Endothelial cell of hepatic sinusoid (primary cell): ENCODE measurements around the gene DYNC1H1.
"Not testable (repeated sequence)": the region's sequence is repeated elsewhere in the genome, so short reads cannot be mapped to it uniquely, and the experiment has no call there.

ENCODE experiments used
- in situ Hi-C: cut with HindIII; loops from 2 replicates; pipeline ENCODE4 v1.10.0; 2017; ENCODE audit warnings: low sequenced_read_pairs

The DYNC1H1 gene

DNA sequence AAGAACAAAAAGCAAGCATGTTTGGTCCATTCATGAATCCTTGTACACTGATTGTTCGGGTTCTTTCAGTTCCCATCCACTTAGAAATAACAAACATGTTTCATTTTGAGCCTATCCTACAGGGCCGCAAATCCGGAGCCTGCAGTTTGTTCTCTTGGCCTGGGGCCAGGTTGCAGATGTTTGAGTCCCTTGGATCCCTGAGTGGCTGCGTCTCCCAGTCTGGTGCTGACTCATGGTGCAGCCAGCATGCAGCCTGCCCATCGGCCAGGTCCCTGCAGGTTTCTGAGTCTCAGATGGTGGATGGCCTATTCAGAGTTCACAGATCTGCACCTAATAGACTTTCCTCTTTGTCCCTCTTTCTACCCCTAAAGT is 1.9 kb upstream of the DYNC1H1 start:
- in situ Hi-C loops, result loop anchor here (5.0 kb wide), 2 partner anchors 40 to 105 kb away; no protein-coding TSS in a partner anchor

DNA sequence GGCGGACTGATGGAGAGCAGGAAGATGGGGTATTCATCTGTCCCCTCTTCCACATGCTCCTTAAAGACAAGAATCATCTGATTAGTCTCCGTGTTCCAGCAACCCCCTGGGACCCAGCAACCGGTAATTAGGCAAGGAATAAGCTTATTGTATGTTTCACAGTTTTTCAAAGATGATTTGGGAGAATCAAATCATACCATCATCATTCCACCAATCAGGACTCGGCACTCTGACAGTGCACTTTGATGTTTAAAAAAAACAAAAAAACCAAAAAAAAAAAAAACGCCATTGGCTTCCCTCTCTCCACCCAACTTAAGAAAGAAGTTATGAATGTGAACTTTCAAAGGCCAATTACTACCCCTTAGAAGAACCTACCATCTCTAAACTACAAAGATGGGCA is 1.3 kb upstream of the DYNC1H1 start:
- in situ Hi-C loops, result loop anchor here (5.0 kb wide), 2 partner anchors 39 to 106 kb away; no protein-coding TSS in a partner anchor

GRCh38 chr14:101963656-101964296 is 597 bp upstream of the DYNC1H1 start:
- in situ Hi-C loops, result loop anchor here (5.0 kb wide), 2 partner anchors 39 to 106 kb away; no protein-coding TSS in a partner anchor

DNA sequence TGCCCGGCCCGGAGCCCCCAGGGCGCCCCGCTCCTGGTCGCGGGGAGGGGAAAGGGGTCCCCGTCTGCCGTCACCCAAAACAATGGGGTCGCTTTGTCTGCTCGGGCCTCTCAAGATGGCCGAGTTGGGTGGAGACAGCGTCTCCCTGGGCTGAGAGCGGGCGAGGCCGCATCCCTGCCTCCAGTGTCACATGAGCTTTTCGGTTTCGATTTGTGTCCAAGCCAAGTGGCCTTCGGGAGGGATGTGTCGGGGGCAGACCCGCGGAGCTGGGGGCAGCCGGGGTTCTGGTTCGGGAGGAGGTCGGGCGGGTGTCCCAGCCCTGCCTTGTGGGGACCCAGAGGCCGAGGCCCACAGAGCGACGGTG is 790 bp downstream of the DYNC1H1 start:
- in situ Hi-C loops, result no loop called here

GRCh38 chr14:101965770-101966722 is 1.7 kb downstream of the DYNC1H1 start:
- in situ Hi-C loops, result no loop called here

- in situ Hi-C loops, result no loop called here
Measured at GRCh38 chr14:101966742-101967141, 2.4 kb downstream of the DYNC1H1 start.

DNA sequence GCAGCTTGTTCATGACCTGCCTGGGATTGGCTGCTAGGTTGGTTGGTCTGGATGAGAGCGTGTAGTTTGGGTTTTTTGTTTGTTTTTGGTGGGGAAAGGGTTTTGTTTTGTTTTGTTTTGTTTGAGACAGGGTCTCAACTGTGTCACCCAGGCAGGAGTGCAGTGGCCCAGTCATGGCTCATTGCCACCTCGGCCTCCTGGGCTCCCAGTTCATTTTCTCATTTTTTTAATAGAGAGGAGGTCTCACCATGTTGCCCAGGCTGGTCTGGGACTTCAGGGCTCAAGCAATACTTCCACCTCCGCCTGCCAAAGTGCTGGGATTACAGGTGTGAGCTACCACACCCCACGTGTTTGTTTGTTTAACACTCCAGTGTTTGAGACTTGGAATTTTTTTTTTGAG is 3.8 kb downstream of the DYNC1H1 start:
- in situ Hi-C loops, result no loop called here

DNA sequence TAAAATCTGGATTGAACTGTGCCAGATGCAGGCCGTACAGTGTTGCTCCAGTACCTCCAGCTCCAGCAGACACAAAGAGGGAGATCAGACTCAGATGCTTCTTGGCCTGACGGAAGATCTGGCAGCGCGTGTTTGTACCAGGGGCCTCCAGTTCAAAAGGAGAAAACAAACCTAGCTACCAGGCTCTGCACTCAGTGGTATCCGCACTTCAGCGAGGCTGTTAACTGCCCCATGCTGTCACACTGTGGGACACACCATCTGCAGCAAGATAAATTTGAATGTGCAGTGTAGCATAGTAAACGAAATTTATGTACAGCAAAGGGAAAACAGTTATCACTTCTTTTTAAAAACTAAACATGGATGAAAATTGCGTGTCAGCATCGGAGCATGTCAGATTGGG is 5.1 kb downstream of the DYNC1H1 start:
- in situ Hi-C loops, result no loop called here

- in situ Hi-C loops, result no loop called here
Measured at GRCh38 chr14:101970830-101971400, 6.5 kb downstream of the DYNC1H1 start.

- in situ Hi-C loops, result not testable (repeated sequence)
Measured at GRCh38 chr14:101971458-101971857, 7.1 kb downstream of the DYNC1H1 start.

DNA sequence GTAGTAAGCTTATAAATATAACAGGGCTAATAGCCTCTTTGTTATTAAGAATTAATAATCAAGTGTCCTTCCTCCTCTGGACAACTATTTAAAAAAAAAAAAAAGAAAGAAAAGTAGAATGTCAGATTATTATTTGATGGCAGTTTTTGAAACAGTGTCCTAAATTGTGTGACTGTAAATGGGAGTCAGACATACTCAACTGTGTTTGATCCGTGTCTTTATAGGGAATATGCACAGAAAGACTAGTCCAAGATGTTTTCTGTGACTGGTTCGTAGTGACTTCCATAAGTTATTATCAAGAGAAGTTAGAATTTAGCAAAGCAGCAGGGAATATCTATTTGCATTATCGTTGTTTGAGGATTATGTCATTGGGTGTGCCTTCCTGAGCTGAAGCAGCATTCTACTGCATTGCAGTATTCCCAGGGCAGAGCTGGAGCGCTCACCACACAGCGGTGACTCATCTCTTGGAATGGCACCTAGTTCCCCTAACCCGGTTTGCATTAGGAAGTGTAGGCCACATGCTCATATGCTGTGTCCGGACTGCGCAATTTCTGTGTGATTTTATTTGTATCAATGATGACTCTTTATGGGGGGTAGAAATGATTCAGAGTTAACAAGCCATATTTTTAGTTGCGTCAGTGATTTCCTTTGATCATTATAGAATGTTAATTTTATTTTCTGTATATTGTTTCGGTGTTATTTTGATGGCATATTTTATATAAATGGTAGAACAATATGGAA is 7.9 kb downstream of the DYNC1H1 start:
- in situ Hi-C loops, result no loop called here

GRCh38 chr14:101973356-101973755 is 9.0 kb downstream of the DYNC1H1 start:
- in situ Hi-C loops, result no loop called here

DNA sequence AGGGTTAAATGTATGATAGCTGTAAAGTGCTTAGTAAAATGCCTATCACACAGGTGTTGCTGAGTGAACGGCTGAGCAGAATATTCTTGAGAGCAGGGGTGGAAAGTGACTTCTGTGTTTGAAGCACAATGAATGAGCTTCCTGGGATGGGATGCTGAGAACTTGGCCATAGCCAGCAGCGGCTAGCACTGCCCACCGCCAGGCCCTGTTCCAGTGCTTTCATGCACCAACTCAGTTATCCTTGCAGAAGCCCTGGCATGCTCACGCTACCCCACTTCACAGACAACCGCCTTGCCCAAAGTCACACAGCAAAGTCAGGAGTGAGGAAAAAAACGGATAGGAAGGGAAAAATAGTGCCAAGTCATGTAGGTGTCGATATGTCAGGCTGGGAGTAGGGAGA is 10.9 kb downstream of the DYNC1H1 start:
- in situ Hi-C loops, result loop anchor here (5.0 kb wide), 2 partner anchors 63 to 97 kb away; no protein-coding TSS in a partner anchor

DNA sequence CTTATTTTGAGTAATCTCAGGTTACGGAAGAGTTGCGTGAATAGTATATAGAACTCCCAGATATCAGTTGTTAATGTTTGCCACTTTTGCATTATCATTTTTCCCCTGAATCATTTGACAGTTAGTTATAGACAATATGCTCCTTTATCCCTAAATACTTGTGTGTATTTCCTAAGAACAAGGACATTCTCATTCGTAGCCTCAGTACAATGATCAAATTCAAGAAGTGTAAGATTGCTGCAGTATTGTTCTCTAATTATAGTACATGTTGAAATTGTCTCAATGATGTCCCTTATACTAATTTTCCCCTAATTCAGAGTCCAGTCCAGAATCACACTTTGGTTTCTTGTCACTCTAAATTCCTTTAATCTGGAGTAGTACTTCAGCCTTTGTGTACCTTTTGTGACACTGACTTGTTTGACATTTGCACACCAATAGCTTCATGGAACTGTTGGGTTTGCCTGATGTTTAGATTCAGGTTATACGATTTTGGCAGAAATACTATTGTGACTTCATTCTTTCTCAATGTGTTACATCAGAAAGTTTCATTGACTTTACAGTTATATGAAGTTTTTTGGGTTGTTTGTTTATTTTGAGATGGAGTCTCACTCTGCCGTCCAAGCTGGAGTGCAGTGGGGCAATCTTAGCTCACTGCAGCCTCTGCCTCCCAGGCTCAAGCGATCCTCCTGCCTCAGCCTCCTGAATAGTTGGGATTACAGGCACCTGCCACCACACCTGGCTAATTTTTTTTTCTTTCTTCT is 13.1 kb downstream of the DYNC1H1 start:
- in situ Hi-C loops, result loop anchor here (5.0 kb wide), 2 partner anchors 65 to 95 kb away; no protein-coding TSS in a partner anchor

- in situ Hi-C loops, result loop anchor here (5.0 kb wide), 2 partner anchors 67 to 93 kb away; no protein-coding TSS in a partner anchor
Measured at GRCh38 chr14:101979666-101980065, 15.3 kb downstream of the DYNC1H1 start.

DNA sequence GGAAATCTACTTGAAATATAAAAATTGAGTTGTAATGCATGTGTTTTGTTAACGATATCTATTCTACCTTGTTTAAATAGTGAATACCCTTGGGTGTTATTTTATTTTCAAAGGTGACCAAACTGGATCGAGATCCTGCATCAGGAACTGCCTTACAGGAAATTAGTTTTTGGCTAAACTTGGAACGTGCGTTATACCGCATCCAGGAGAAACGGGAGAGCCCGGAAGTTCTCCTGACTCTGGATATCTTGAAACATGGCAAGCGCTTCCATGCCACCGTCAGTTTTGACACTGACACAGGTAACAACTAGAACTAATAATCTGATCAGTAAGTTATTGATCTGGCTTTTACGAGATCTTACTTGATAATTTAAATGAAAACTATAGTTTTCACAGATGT is 15.9 kb downstream of the DYNC1H1 start:
- in situ Hi-C loops, result no loop called here

DNA sequence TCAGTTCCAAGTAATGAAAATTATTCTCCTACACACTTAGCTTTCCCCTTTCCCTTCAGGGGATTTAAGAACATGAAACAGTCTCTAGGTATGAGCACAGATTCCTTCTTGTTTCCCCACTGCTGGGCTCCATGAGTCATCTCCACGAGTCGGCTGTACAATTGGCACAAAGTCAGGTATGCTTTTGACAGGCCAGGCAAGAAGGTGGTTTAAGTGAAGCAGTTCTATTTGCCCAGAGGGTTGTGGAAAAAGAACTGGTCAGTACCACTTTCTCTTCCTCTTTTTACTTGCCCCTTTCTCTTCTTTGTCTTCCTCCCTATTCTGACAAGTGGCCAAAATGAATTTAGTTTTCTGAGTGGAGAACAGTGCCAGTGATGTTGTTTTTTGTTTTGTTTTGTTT is 16.3 kb downstream of the DYNC1H1 start:
- in situ Hi-C loops, result no loop called here

- in situ Hi-C loops, result no loop called here
Measured at GRCh38 chr14:101982621-101983020, 18.2 kb downstream of the DYNC1H1 start.

DNA sequence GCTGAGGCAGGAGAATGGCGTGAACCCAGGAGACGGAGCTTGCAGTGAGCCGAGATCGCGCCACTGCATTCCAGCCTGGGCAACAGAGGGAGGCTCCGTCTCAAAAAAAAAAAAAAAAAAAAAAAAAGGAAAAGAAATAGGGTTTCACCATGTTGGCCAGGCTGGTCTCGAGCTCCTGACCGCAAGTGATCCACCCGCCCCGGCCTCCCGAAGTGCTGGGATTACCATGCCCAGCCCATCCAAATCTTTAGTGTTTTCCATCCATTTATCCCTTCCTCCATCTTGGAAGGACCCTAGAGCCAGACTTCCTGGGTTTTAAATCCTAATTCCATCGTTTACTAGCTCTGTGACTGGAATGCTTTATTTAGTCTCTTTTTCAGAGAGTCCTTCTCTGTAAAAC is 20.5 kb downstream of the DYNC1H1 start:
- in situ Hi-C loops, result loop anchor here (5.0 kb wide), 1 partner anchor 52 kb away; no protein-coding TSS in a partner anchor

DNA sequence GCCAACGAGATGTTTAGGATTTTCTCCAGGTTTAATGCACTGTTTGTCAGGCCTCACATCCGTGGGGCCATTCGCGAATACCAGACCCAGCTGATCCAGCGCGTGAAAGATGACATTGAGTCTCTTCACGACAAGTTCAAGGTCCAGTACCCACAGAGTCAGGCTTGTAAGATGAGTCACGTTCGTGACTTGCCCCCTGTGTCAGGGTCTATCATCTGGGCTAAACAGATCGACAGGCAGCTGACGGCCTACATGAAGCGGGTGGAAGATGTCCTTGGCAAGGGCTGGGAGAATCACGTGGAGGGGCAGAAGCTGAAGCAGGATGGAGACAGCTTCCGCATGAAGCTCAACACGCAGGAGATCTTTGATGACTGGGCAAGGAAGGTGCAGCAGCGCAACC is 21.6 kb downstream of the DYNC1H1 start:
- in situ Hi-C loops, result loop anchor here (5.0 kb wide), 1 partner anchor 51 kb away; no protein-coding TSS in a partner anchor
